HepG2 (cell line): ENCODE data around the gene PNLDC1. TPM values are rescaled to one million over a fixed set of nuclear protein-coding genes. Genes with fewer than 3 reads are reported as not detected.

ENCODE experiments used
- ATAC-seq: fragments of 200-7000 bp; cut with Tn5 transposase; 3 replicates; pipeline ENCODE4 v1.9.1; 2020; ENCODE audit warnings: mild to moderate bottlenecking, moderate library complexity
- BruUV-seq: library from RNA; stranded (reverse); fragments of 400-500 nt; replicated peaks from 2 replicates; lab custom pipeline; 2021; lab: Mats Ljungman, UMichigan
- CTCF ChIA-PET: fragments of 300-600 bp; formaldehyde crosslinking; extraction: SDS; loops from one replicate; lab custom pipeline; 2021; ENCODE audit warnings: low total read pairs, inconsistent platforms, low intra/inter-chr PET ratio; lab: Yijun Ruan, JAX
- POLR2A ChIA-PET: fragments of 350-600 bp; sonication (Branson Sonifier 250); formaldehyde crosslinking; loops from one replicate; lab custom pipeline; 2020; ENCODE audit warnings: antibody characterized with exemption, inconsistent platforms; lab: Yijun Ruan, JAX
- DNase-seq: peaks from one replicate; pipeline ENCODE4 v3.0.0-alpha.2; 2015; ENCODE audit warnings: low spot score
- FAIRE-seq: peaks from 3 replicates; lab custom pipeline; 2011; peaks lifted over from hg19 to GRCh38; lab: Jason Lieb, UNC
- H2AFZ ChIP-seq: one replicate; pipeline ENCODE4 v1.6.1; 2011; ENCODE audit warnings: low read length, inconsistent platforms
- H3K27ac ChIP-seq: fragments of 300-600 bp; 3 replicates; pipeline ENCODE4 v1.8.0; 2011; ENCODE audit warnings: mixed run types, mild to moderate bottlenecking, mixed read lengths, low read length, inconsistent platforms; ENCODE audit not compliant: insufficient read depth; ENCODE audit errors: extremely low read length
- H3K27me3 ChIP-seq, 2 experiments: fragments of 200-600 bp in 1 of 2; 2 replicates in 1 of 2; 3 replicates in 1 of 2; pipeline versions ENCODE4 v1.6.0 to v1.8.0; 2011; ENCODE audit warnings: low read length in 2 of 2, mild to moderate bottlenecking in 2 of 2, moderate library complexity in 2 of 2, inconsistent platforms in 1 of 2; ENCODE audit not compliant: insufficient read depth in 2 of 2, control insufficient read depth in 1 of 2
- H3K36me3 ChIP-seq, 2 experiments: fragments of 200-600 bp in 1 of 2; replicated peaks in 1 of 2; 2 replicates in 1 of 2; 3 replicates in 1 of 2; pipeline versions ENCODE4 v1.5.1 to v1.8.0; 2011; ENCODE audit warnings: low read length in 2 of 2, inconsistent platforms in 1 of 2; ENCODE audit not compliant: insufficient read depth in 2 of 2, control insufficient read depth in 1 of 2
- H3K4me1 ChIP-seq: 2 replicates; pipeline ENCODE4 v1.5.1; 2012; ENCODE audit warnings: low read length, inconsistent platforms; ENCODE audit not compliant: insufficient read depth
- H3K4me2 ChIP-seq: 2 replicates; pipeline ENCODE4 v1.6.0; 2011; ENCODE audit warnings: low read depth, low read length, inconsistent platforms
- H3K4me3 ChIP-seq, 3 experiments: fragments of 200-600 bp in 1 of 3; sonication (generic), shearing (Covaris generic) in 1 of 3; replicated peaks in 1 of 3; 2 replicates each; pipeline ENCODE4 v1.5.1; 2011 to 2016; ENCODE audit warnings: low read length in 3 of 3, inconsistent platforms in 2 of 3, low read depth in 2 of 3, mild to moderate bottlenecking in 2 of 3, control low read depth in 1 of 3, mixed read lengths in 1 of 3; ENCODE audit not compliant: insufficient read depth in 1 of 3
- H3K79me2 ChIP-seq: one replicate; pipeline ENCODE4 v1.6.1; 2011; ENCODE audit warnings: low read length, inconsistent platforms; ENCODE audit not compliant: insufficient read depth
- H3K9ac ChIP-seq: 2 replicates; pipeline ENCODE4 v1.6.0; 2011; ENCODE audit warnings: mild to moderate bottlenecking, low read depth, low read length, inconsistent platforms; ENCODE audit not compliant: insufficient read depth
- H3K9me3 ChIP-seq: 2 replicates; pipeline ENCODE4 v1.5.1; 2012; ENCODE audit warnings: mild to moderate bottlenecking, low read length
- H4K20me1 ChIP-seq: 2 replicates; pipeline ENCODE4 v1.6.0; 2011; ENCODE audit warnings: inconsistent platforms, mild to moderate bottlenecking, low read length, moderate library complexity; ENCODE audit not compliant: insufficient read depth
- AHR ChIP-seq: IDR thresholded peaks from 2 replicates; pipeline ENCODE4 v1.6.1; 2018; ENCODE audit warnings: missing genetic modification reagents, missing compliant biosample characterization
- CEBPB ChIP-seq: IDR thresholded peaks from 2 replicates; pipeline ENCODE4 v1.6.1; 2011; ENCODE audit warnings: low read depth, low read length, improper control_type of control experiment, borderline replicate concordance
- CEBPG ChIP-seq: IDR thresholded peaks from 2 replicates; pipeline ENCODE4 v1.6.1; 2016
- FOSL2 ChIP-seq: sonication (generic); formaldehyde crosslinking; IDR thresholded peaks from 2 replicates; pipeline ENCODE4 v1.4.0; 2020; ENCODE audit warnings: missing genetic modification reagents
- KAT7 ChIP-seq: IDR thresholded peaks from 2 replicates; pipeline ENCODE4 v1.6.1; 2018; ENCODE audit warnings: borderline replicate concordance, missing compliant biosample characterization
- KDM1A ChIP-seq: IDR thresholded peaks from 2 replicates; pipeline ENCODE4 v1.6.1; 2016; ENCODE audit warnings: missing compliant biosample characterization
- NR2F6 ChIP-seq, 2 experiments: IDR thresholded peaks; 2 replicates each; pipeline ENCODE4 v1.6.1; 2016; ENCODE audit warnings: antibody characterized with exemption in 1 of 2, mild to moderate bottlenecking in 1 of 2
- PAWR ChIP-seq: sonication (generic); formaldehyde crosslinking; IDR thresholded peaks from 2 replicates; pipeline ENCODE4 v1.4.0; 2020; ENCODE audit warnings: missing genetic modification reagents, mild to moderate bottlenecking, borderline replicate concordance
- SETDB1 ChIP-seq: sonication (generic); formaldehyde crosslinking; IDR thresholded peaks from 2 replicates; pipeline ENCODE4 v1.5.1; 2020; ENCODE audit warnings: missing genetic modification reagents, mild to moderate bottlenecking, borderline replicate concordance
- SOX13 ChIP-seq, 3 experiments: fragments of 450-650 bp in 1 of 3; sonication (generic) in 1 of 3; formaldehyde crosslinking in 1 of 3; IDR thresholded peaks in 2 of 3; conservative IDR thresholded peaks in 1 of 3; 2 replicates each; pipeline versions ENCODE4 v1.5.0 to v1.6.1; 2016 to 2020; ENCODE audit warnings: antibody characterized with exemption in 1 of 3, mild to moderate bottlenecking in 1 of 3, missing compliant biosample characterization in 1 of 3, missing genetic modification reagents in 1 of 3, moderate library complexity in 1 of 3
- SOX6 ChIP-seq, 2 experiments: fragments of 450-650 bp in 1 of 2; sonication (generic) in 1 of 2; formaldehyde crosslinking in 1 of 2; IDR thresholded peaks; 2 replicates each; pipeline versions ENCODE4 v1.4.0 to v1.6.1; 2017 to 2020; ENCODE audit warnings: antibody characterized with exemption in 1 of 2, mild to moderate bottlenecking in 1 of 2, missing genetic modification reagents in 1 of 2
- TEAD2 ChIP-seq: sonication (generic); formaldehyde crosslinking; IDR thresholded peaks from 2 replicates; pipeline ENCODE4 v1.9.0; 2021; ENCODE audit warnings: missing genetic modification reagents
- TOE1 ChIP-seq: sonication (generic); formaldehyde crosslinking; IDR thresholded peaks from 2 replicates; pipeline ENCODE4 v1.4.0; 2020; ENCODE audit warnings: mild to moderate bottlenecking, missing genetic modification reagents
- ZFAT ChIP-seq: sonication (generic); formaldehyde crosslinking; conservative IDR thresholded peaks from 2 replicates; pipeline ENCODE4 v1.8.1; 2023; ENCODE audit warnings: missing genetic modification reagents, inconsistent platforms
- ZFX ChIP-seq: sonication (generic); formaldehyde crosslinking; IDR thresholded peaks from 2 replicates; pipeline ENCODE4 v1.4.0; 2020; ENCODE audit warnings: mild to moderate bottlenecking, low read depth, missing genetic modification reagents, moderate library complexity
- ZMYM4 ChIP-seq: sonication (generic); formaldehyde crosslinking; IDR thresholded peaks from 2 replicates; pipeline ENCODE4 v1.8.1; 2023; ENCODE audit warnings: mild to moderate bottlenecking, missing genetic modification reagents
- ZNF362 ChIP-seq: sonication (generic); formaldehyde crosslinking; IDR thresholded peaks from 2 replicates; pipeline ENCODE4 v1.4.0; 2020; ENCODE audit warnings: missing genetic modification reagents, mild to moderate bottlenecking, borderline replicate concordance
- ZNF567 ChIP-seq: sonication (generic); formaldehyde crosslinking; IDR thresholded peaks from 2 replicates; pipeline ENCODE4 v1.8.1; 2023; ENCODE audit warnings: mild to moderate bottlenecking, missing genetic modification reagents, borderline replicate concordance
- WGBS: methylation state at CpG from one replicate; pipeline ENCODE4 v1.1.6; 2017; ENCODE audit warnings: low lambda C conversion rate; 5-methylcytosine and 5-hydroxymethylcytosine counted together
- in situ Hi-C: cut with HindIII; loops from 2 replicates; pipeline ENCODE4 v1.10.0; 2017; ENCODE audit warnings: low pct_unique_long_range_greater_than_20kb; ENCODE audit not compliant: extremely low pct_ligation_motif_present
- intact Hi-C: fragments of 100-400 bp; cut with micrococcal nuclease; formaldehyde crosslinking; loops from one replicate; pipeline ENCODE4 v1.10.0; 2022; ENCODE audit not compliant: unreplicated experiment
- polyA plus RNA-seq, 8 experiments: library from polyadenylated mRNA; depleted of rRNA in 3 of 8; stranded (reverse) in 7 of 8; unstranded in 1 of 8; fragments of >200 nt; fragmentation: Illumina TruSeq in 4 of 8; extraction: Trizol in 4 of 8; gene quantifications; 2 replicates each; pipeline versions ENCODE4 v1.2.1 to v1.2.3, GENCODE V29; 2011 to 2016; ENCODE audit warnings: low read depth in 4 of 8, missing spikeins in 1 of 8, mixed read lengths in 1 of 8; ENCODE audit not compliant: insufficient read depth in 1 of 8
- total RNA-seq, 5 experiments: library from RNA; depleted of rRNA; stranded (reverse); fragments of >200 nt; fragmentation: Illumina TruSeq; extraction: Trizol; gene quantifications; 2 replicates each; pipeline ENCODE4 v1.2.3, GENCODE V29; 2016; ENCODE audit warnings: low read depth in 1 of 5
- TF ChIP-seq, protein P1 (sequence below): IDR thresholded peaks from 2 replicates; pipeline ENCODE4 v1.4.0; 2020; ENCODE audit warnings: mild to moderate bottlenecking, missing genetic modification reagents

The PNLDC1 gene
- total and polyA plus RNA-seq, 2 of the 13 experiments (the other 11 are each of a cell fraction or from before 2014, with no cell fraction given): not detected

GRCh38 chr6:159807150-159807858 is 7.2 kb downstream of the PNLDC1 start:
- Histone ChIP-seq H3K27ac (no peak overlapping the region), H3K4me1 (peaks cover 32% of the 10 kb centered on the region), H3K9me3 (no peaks in the 10 kb centered on the region), H3K27me3 (peaks cover 0 to 9% of the 10 kb centered on the region in 2 experiments; a peak in 2 of 5 replicates), H3K9ac (no peak overlapping the region), H3K4me2 (peak overlapping the region; percentile 0; the same call in 1 of the 2 replicates), H3K36me3 (no peaks in the 10 kb centered on the region), H2AFZ (no peak overlapping the region), H3K79me2 (no peaks in the 10 kb centered on the region), H3K4me3 (no peak overlapping the region), H4K20me1 (no peaks in the 10 kb centered on the region)
- ChIA-PET POLR2A (interaction anchor here (1.2 to 6.3 kb wide), 8 partner anchors 14 to 161 kb away, joined by 3 to 88 read pairs (median 6); partner anchors contain the start of genes ACAT2, MRPL18, SOD2 and TCP1), CTCF (no interaction called here)
- 7% methylated on average over 5 of the region's 5 CpGs for WGBS
- peak; percentile 53 for FAIRE-seq
- DNase-seq: peak; percentile 75
- in situ Hi-C loops: no loop called here
- ATAC-seq: peak; percentile 24
- intact Hi-C loops: loop anchor here (2.0 kb wide), 1 partner anchor 17 kb away; the partner anchor contains the start of gene MRPL18
- BruUV-seq: no TSS peak
- peak; percentile 92 for TF ChIP-seq CEBPB
- TF ChIP-seq SOX6 (IDR thresholded peaks at IDR 0.05): no peak
- peak; percentile 61; the same call in 1 of the 2 replicates for TF ChIP-seq SOX6 (CRISPR knock-in tag; IDR thresholded peaks at IDR 0.05)
- TF ChIP-seq ZFX (CRISPR knock-in tag): no peak
- TF ChIP-seq KAT7 (CRISPR knock-in tag): no peak
- TF ChIP-seq FOSL2 (CRISPR knock-in tag): peak; percentile 95
- no peak for TF ChIP-seq ZNF567 (CRISPR knock-in tag)
- TF ChIP-seq, protein P1, sequence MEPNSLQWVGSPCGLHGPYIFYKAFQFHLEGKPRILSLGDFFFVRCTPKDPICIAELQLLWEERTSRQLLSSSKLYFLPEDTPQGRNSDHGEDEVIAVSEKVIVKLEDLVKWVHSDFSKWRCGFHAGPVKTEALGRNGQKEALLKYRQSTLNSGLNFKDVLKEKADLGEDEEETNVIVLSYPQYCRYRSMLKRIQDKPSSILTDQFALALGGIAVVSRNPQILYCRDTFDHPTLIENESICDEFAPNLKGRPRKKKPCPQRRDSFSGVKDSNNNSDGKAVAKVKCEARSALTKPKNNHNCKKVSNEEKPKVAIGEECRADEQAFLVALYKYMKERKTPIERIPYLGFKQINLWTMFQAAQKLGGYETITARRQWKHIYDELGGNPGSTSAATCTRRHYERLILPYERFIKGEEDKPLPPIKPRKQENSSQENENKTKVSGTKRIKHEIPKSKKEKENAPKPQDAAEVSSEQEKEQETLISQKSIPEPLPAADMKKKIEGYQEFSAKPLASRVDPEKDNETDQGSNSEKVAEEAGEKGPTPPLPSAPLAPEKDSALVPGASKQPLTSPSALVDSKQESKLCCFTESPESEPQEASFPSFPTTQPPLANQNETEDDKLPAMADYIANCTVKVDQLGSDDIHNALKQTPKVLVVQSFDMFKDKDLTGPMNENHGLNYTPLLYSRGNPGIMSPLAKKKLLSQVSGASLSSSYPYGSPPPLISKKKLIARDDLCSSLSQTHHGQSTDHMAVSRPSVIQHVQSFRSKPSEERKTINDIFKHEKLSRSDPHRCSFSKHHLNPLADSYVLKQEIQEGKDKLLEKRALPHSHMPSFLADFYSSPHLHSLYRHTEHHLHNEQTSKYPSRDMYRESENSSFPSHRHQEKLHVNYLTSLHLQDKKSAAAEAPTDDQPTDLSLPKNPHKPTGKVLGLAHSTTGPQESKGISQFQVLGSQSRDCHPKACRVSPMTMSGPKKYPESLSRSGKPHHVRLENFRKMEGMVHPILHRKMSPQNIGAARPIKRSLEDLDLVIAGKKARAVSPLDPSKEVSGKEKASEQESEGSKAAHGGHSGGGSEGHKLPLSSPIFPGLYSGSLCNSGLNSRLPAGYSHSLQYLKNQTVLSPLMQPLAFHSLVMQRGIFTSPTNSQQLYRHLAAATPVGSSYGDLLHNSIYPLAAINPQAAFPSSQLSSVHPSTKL (CRISPR knock-in tag): no peak
- TF ChIP-seq PAWR (CRISPR knock-in tag): no peak
- no peak for TF ChIP-seq ZFAT
- peak; percentile 48; the same call in 1 of the 2 replicates for TF ChIP-seq CEBPG (CRISPR knock-in tag)
- no peak for TF ChIP-seq SETDB1
- TF ChIP-seq KDM1A (CRISPR knock-in tag): 0 out of 2 replicates have a peak, but pooled peaks have one; percentile 50
- TF ChIP-seq TEAD2 (CRISPR knock-in tag): no peak
- 0 out of 2 replicates have a peak, but pooled peaks have one; percentile 7 for TF ChIP-seq NR2F6 (IDR thresholded peaks at IDR 0.05)
- TF ChIP-seq NR2F6 (CRISPR knock-in tag; IDR thresholded peaks at IDR 0.05): no peak
- TF ChIP-seq AHR (CRISPR knock-in tag): no peak
- TF ChIP-seq SOX13 (IDR thresholded peaks at IDR 0.05): no peak
- peak in 1 of 2 experiments; percentile 73; a peak in 2 of 4 replicates for TF ChIP-seq SOX13 (CRISPR knock-in tag; conservative IDR thresholded peaks at IDR 0.05 in 1 of 2, IDR thresholded peaks at IDR 0.05 in 1 of 2)
- TF ChIP-seq ZMYM4 (CRISPR knock-in tag): no peak
- TF ChIP-seq TOE1: no peak
- TF ChIP-seq ZNF362 (CRISPR knock-in tag): peak; percentile 69; the same call in 1 of the 2 replicates
